K562 (cell line): Measurements from ENCODE around the gene TLX3. TPM values are rescaled to one million over a fixed set of nuclear protein-coding genes. Genes with fewer than 3 reads are reported as not detected.

Source experiments
- ATAC-seq: fragments of 200-7000 bp; cut with Tn5 transposase; 3 replicates; pipeline ENCODE4 v1.9.1; 2020; ENCODE audit warnings: moderate library complexity
- BruUV-seq: library from RNA; stranded (reverse); fragments of 400-500 nt; replicated peaks from 2 replicates; lab custom pipeline; 2021; lab: Mats Ljungman, UMichigan
- CTCF ChIA-PET: fragments of 300-600 bp; formaldehyde crosslinking; extraction: SDS; loops from one replicate; lab custom pipeline; 2021; ENCODE audit warnings: low intra/inter-chr PET ratio; lab: Yijun Ruan, JAX
- POLR2A ChIA-PET: fragments of 300-600, 350-650 bp; sonication (Branson Sonifier 250); formaldehyde crosslinking; extraction: SDS; loops from one replicate; lab custom pipeline; 2021; ENCODE audit warnings: antibody characterized with exemption, inconsistent platforms; lab: Yijun Ruan, JAX
- DNase-seq, 4 experiments: peaks; one replicate each; pipeline versions ENCODE4 v3.0.0 to v3.0.0-alpha.2; 2011 to 2018; ENCODE audit warnings: low spot score in 3 of 4, mixed read lengths in 3 of 4; ENCODE audit errors: extremely low read depth in 1 of 4
- FAIRE-seq: peaks from 2 replicates; lab custom pipeline; 2011; peaks lifted over from hg19 to GRCh38; lab: Jason Lieb, UNC
- H2AFZ ChIP-seq: 2 replicates; pipeline ENCODE4 v1.6.0; 2011; ENCODE audit warnings: low read depth, low read length, control low read depth, inconsistent platforms
- H3K27ac ChIP-seq: fragments of 200-600 bp; 3 replicates; pipeline ENCODE4 v1.8.0; 2011; ENCODE audit warnings: low read depth, mild to moderate bottlenecking, control low read depth, inconsistent platforms, low read length, moderate library complexity, mixed read lengths; ENCODE audit errors: extremely low read depth
- H3K27me3 ChIP-seq, 2 experiments: fragments of 300-600 bp in 1 of 2; 2 replicates in 1 of 2; 3 replicates in 1 of 2; pipeline versions ENCODE4 v1.6.0 to v1.8.0; 2011; ENCODE audit warnings: inconsistent platforms in 2 of 2, low read length in 2 of 2, mild to moderate bottlenecking in 1 of 2, mixed read lengths in 1 of 2, moderate library complexity in 1 of 2; ENCODE audit not compliant: control insufficient read depth in 2 of 2, insufficient read depth in 2 of 2
- H3K36me3 ChIP-seq: fragments of 300-600 bp; 3 replicates; pipeline ENCODE4 v1.8.0; 2011; ENCODE audit warnings: mild to moderate bottlenecking, low read length, inconsistent platforms; ENCODE audit not compliant: control insufficient read depth, insufficient read depth
- H3K4me1 ChIP-seq, 2 experiments: fragments of 200-600 bp in 1 of 2; replicated peaks in 1 of 2; 2 replicates in 1 of 2; 3 replicates in 1 of 2; pipeline versions ENCODE4 v1.5.1 to v1.8.0; 2011; ENCODE audit warnings: inconsistent platforms in 2 of 2, low read length in 2 of 2, mild to moderate bottlenecking in 1 of 2, mixed read lengths in 1 of 2, moderate library complexity in 1 of 2; ENCODE audit not compliant: control insufficient read depth in 2 of 2, insufficient read depth in 2 of 2
- H3K4me2 ChIP-seq: 2 replicates; pipeline ENCODE4 v1.6.1; 2011; ENCODE audit warnings: low read length, control low read depth, inconsistent platforms, mixed read lengths; ENCODE audit not compliant: insufficient read depth
- H3K4me3 ChIP-seq: fragments of 200-600 bp; sonication (generic), shearing (Covaris generic); 2 replicates; pipeline ENCODE4 v1.5.1; 2016; ENCODE audit warnings: control low read depth, inconsistent platforms
- H3K79me2 ChIP-seq: fragments of 200-600 bp; 3 replicates; pipeline ENCODE4 v1.8.0; 2011; ENCODE audit warnings: low read length, inconsistent platforms; ENCODE audit not compliant: control insufficient read depth, insufficient read depth
- H3K9ac ChIP-seq, 2 experiments: 2 replicates each; pipeline versions ENCODE4 v1.6.0 to v1.6.1; 2011; ENCODE audit warnings: low read depth in 2 of 2, low read length in 2 of 2, control low read depth in 1 of 2, inconsistent platforms in 1 of 2, mild to moderate bottlenecking in 1 of 2, mixed read lengths in 1 of 2; ENCODE audit not compliant: insufficient read depth in 1 of 2
- H3K9me1 ChIP-seq: one replicate; pipeline ENCODE4 v1.6.0; 2011; ENCODE audit warnings: inconsistent platforms, mild to moderate bottlenecking, low read length, moderate library complexity; ENCODE audit not compliant: control insufficient read depth, insufficient read depth
- H3K9me3 ChIP-seq: replicated peaks from 2 replicates; pipeline ENCODE4 v1.5.1; 2011; ENCODE audit warnings: low read depth, low read length, inconsistent platforms; ENCODE audit not compliant: control insufficient read depth, insufficient read depth
- H4K20me1 ChIP-seq: replicated peaks from 2 replicates; pipeline ENCODE4 v1.6.1; 2011; ENCODE audit warnings: low read length, inconsistent platforms, mixed read lengths; ENCODE audit not compliant: control insufficient read depth, insufficient read depth
- NFIC ChIP-seq: fragments of 450-650 bp; IDR thresholded peaks from 2 replicates; pipeline ENCODE4 v1.6.1; 2017; ENCODE audit warnings: mild to moderate bottlenecking, inconsistent platforms
- ZC3H8 ChIP-seq: fragments of 450-650 bp; IDR thresholded peaks from 2 replicates; pipeline ENCODE4 v1.6.1; 2017
- ZNF436 ChIP-seq: fragments of 250-450, 450-650 bp; sonication (Bioruptor Pico); formaldehyde crosslinking; IDR thresholded peaks from 2 replicates; pipeline ENCODE4 v1.7.0; 2020; ENCODE audit warnings: mild to moderate bottlenecking
- WGBS: fragments of 100-300 bp; shearing (Covaris generic); methylation state at CpG from one replicate; pipeline ENCODE4 v1.1.6; 2016; ENCODE audit warnings: low coverage, mixed read lengths; ENCODE audit not compliant: insufficient coverage; ENCODE audit errors: missing lambda C conversion rate; 5-methylcytosine and 5-hydroxymethylcytosine counted together
- in situ Hi-C: fragments of 300-500 bp; cut with MboI; formaldehyde crosslinking; loops from 4 replicates; pipeline ENCODE4 v1.15.0; 2018; ENCODE audit warnings: inconsistent platforms, mixed read lengths
- intact Hi-C: fragments of 100-400 bp; cut with micrococcal nuclease; formaldehyde crosslinking; loops from 2 replicates; pipeline ENCODE4 v1.14.2; 2022
- polyA plus RNA-seq, 8 experiments: library from polyadenylated mRNA; depleted of rRNA in 4 of 8; stranded (reverse) in 5 of 8; unstranded in 3 of 8; fragments of >200 nt; fragmentation: Nextera tagmentation in 2 of 8; fragmentation: Illumina TruSeq in 1 of 8; extraction: Ambion mirVana in 2 of 8; extraction: Trizol in 1 of 8; gene quantifications; 2 replicates each; pipeline versions ENCODE4 v1.2.1 to v1.2.3, GENCODE V29; 2011 to 2014; ENCODE audit warnings: inconsistent platforms in 1 of 8, missing spikeins in 1 of 8
- total RNA-seq, 7 experiments: library from RNA; depleted of rRNA in 6 of 7; stranded (reverse); fragments of >200 nt in 6 of 7; fragmentation: Illumina TruSeq in 2 of 7; extraction: Trizol in 2 of 7; gene quantifications; 2 replicates each; pipeline versions ENCODE4 v1.2.1 to v1.2.3, GENCODE V29; 2011 to 2021; ENCODE audit warnings: low replicate concordance in 1 of 7
- TF ChIP-seq, protein P1 (sequence below): fragments of 250-450 bp; sonication (Bioruptor Pico); IDR thresholded peaks from 2 replicates; pipeline ENCODE4 v1.9.0; 2021; ENCODE audit warnings: mild to moderate bottlenecking
- TF ChIP-seq, protein P2 (sequence below): fragments of 250-450 bp; sonication (Bioruptor Pico); IDR thresholded peaks from 2 replicates; pipeline ENCODE4 v1.5.0; 2021; ENCODE audit warnings: mild to moderate bottlenecking, moderate library complexity

TLX3 gene
- total and polyA plus RNA-seq, 9 of the 15 experiments (the other 6 are each of a cell fraction or from before 2014, with no cell fraction given): not detected

DNA sequence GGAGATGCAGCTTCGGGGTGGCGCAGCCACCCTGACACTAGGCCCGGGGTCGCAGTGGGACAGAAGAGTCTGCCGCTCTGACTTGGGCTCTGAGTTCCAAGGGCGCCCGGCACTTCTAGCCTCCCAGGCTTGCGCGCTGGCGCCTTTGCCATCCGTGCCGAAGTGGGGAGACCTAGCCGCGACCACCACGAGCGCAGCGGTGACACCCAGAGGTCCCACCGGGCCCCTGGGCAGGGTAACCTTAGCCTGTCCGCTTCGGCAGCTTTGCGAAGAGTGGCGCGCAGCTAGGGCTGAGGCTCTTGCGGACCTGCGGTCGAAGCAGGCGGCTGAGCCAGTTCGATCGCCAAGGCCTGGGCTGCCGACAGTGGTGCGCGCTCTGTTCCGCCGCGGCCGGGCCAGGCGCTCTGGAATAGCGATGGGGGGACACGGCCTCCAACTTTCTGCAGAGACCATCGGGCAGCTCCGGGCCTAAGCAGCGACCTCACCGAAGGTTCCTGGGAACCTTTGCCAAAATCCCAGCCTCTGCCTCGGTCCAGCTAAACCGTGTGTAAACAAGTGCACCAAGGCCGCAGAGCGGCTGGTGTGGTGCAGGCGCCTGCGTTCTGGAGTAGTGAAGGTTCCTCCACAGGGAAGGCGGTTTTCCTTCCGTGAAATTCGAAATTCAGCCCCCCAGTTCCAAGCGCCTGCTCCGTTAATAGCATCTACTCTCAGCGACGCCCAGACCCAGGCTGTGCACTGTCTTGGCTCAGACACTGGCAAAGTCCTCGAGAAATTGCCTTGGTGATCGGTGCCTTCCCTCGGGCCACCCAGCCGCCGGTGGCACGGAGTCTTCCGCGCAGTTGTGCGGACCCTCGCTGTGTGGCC is 7.4 kb downstream of the TLX3 start (continued):
- TF ChIP-seq, protein P1, sequence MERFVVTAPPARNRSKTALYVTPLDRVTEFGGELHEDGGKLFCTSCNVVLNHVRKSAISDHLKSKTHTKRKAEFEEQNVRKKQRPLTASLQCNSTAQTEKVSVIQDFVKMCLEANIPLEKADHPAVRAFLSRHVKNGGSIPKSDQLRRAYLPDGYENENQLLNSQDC (CRISPR knock-in tag): no peak
- TF ChIP-seq ZNF436 (CRISPR knock-in tag) (no peak), ZC3H8 (no peak)

DNA sequence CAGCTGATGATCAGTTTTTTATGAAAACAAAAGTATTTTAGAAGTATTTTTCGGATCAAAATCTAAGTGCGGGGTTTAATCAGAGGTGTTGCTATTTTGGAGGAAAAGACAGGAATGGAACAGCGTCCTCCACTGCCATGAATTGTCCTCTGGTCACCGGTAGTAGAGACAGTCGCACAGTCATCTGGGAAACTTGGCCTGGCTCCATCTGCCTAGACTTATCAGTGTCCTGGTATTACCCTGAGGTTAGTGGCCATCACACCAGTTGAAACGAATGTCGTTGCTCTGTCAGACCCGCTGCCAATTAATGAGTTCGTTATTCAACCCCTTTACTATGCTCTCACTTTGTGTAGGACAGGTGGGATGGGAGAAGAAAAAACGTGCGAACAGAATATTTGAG is 8.2 kb downstream of the TLX3 start:
- peak; percentile 11 for FAIRE-seq
- peaks cover 10 to 71% of the 10 kb centered on the region in 2 experiments; a peak in 3 of 5 replicates for H3K27me3 ChIP-seq
- H3K4me3 ChIP-seq: no peak overlapping the region
- H4K20me1 ChIP-seq: no peaks in the 10 kb centered on the region
- peak in 2 of 4 experiments; percentile 15 to 25 for DNase-seq
- no peaks in the 10 kb centered on the region for H3K9me3 ChIP-seq
- ChIA-PET POLR2A (no interaction called here), CTCF (no interaction called here)
- ATAC-seq: peak; percentile 79
- H3K9ac ChIP-seq: no peak overlapping the region
- TF ChIP-seq, protein P2, sequence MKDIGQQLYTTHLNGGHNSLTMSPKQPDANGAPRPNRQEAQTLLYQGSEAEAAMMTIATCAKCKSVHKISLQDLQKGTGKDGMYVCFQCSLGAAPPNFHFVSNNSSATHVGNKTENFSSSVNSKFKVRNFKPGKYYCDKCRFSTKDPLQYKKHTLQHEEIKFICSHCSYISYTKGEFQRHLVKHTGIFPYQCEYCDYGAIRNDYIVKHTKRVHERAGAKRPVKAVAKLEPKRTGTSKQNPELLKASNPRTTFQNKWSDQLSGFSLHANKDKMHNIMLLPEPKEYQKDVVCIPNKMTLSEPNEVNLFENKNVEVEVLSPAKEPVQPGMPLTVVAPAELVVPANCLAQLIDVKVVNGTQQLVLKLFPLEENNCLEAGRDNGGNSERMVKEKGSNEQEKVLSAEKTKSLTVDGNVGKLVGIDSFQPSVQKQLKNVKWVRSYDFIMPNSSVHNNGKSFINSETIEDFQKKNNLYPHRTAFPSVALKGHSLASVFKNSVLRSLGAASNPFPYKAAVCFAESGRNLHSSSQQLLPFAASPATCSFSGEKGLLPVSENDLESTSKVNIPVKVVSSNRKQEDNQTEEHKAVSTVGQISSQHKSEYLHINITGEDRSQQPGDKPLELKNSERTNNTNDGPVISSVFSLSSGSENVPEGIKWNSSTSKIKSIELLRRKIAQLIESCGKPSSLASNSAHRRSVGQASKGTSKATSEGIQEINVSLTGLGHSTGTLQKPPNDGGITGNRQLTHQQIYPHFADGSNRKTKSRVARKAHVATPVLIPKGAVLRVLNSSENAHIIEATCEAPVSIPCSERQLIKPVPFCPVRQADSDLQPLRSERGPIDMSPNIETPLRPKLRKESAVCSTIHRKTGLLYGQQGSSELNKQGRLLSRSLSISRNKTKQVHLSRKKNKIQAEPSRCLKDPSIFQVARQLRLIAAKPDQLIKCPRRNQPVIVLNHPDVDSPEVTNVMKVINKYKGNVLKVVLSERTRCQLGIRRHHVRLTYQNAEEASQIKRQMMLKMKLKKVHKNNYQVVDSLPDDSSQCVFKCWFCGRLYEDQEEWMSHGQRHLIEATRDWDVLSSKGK (CRISPR knock-in tag): no peak
- TF ChIP-seq NFIC: peak; percentile 71
- no peaks in the 10 kb centered on the region for H3K36me3 ChIP-seq
- no TSS peak for BruUV-seq
- no peak overlapping the region for H3K4me2 ChIP-seq
- no peak overlapping the region for H3K27ac ChIP-seq
- no peak overlapping the region for H2AFZ ChIP-seq
- in situ Hi-C loops: no loop called here
- no peaks in the 10 kb centered on the region for H3K9me1 ChIP-seq
- no peaks in the 10 kb centered on the region for H3K79me2 ChIP-seq
- intact Hi-C loops: no loop called here
- WGBS: 3% methylated on average over 11 of the region's 11 CpGs
- peaks cover 0 to 8% of the 10 kb centered on the region in 2 experiments; a peak in 2 of 5 replicates for H3K4me1 ChIP-seq
